Epithelial cell of esophagus (primary cell): ENCODE measurements around the gene MED17.

Source experiments
- DNase-seq: peaks from one replicate; pipeline ENCODE4 v3.0.0; 2010; ENCODE audit warnings: low read depth
- H3K4me3 ChIP-seq: 2 replicates; pipeline ENCODE4 v1.5.1; 2011; ENCODE audit warnings: mild to moderate bottlenecking, low read length, control low read depth
- TF ChIP-seq, protein P1 (sequence below): IDR thresholded peaks from 2 replicates; pipeline ENCODE4 v1.5.1; 2011; ENCODE audit warnings: low read depth, mild to moderate bottlenecking, low read length, control low read depth, inconsistent platforms; ENCODE audit not compliant: insufficient read depth; ENCODE audit errors: missing control alignments

Gene MED17

DNA sequence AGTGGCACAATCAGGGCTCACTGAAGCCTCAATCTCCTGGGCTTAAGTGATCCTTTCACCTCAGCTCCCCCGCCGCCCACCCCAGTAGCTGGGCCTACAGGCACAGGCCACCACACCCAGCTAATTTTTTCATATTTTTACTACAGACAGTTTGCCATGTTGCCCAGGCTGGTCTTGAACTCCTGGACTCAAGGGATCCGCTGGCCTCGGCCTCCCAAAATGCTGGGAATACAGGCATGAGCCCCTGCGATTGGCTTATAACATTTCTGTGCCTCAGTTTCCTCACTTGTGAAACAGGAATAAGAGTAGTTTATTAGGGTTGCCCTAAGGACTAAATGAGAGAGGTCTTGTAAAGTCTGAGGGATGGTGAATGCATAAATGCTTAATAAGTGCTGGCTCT is 65.1 kb downstream of the MED17 start:
- DNase-seq = no peak
- TF ChIP-seq, protein P1, sequence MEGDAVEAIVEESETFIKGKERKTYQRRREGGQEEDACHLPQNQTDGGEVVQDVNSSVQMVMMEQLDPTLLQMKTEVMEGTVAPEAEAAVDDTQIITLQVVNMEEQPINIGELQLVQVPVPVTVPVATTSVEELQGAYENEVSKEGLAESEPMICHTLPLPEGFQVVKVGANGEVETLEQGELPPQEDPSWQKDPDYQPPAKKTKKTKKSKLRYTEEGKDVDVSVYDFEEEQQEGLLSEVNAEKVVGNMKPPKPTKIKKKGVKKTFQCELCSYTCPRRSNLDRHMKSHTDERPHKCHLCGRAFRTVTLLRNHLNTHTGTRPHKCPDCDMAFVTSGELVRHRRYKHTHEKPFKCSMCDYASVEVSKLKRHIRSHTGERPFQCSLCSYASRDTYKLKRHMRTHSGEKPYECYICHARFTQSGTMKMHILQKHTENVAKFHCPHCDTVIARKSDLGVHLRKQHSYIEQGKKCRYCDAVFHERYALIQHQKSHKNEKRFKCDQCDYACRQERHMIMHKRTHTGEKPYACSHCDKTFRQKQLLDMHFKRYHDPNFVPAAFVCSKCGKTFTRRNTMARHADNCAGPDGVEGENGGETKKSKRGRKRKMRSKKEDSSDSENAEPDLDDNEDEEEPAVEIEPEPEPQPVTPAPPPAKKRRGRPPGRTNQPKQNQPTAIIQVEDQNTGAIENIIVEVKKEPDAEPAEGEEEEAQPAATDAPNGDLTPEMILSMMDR = no peak
- no peak overlapping the region for H3K4me3 ChIP-seq

DNA sequence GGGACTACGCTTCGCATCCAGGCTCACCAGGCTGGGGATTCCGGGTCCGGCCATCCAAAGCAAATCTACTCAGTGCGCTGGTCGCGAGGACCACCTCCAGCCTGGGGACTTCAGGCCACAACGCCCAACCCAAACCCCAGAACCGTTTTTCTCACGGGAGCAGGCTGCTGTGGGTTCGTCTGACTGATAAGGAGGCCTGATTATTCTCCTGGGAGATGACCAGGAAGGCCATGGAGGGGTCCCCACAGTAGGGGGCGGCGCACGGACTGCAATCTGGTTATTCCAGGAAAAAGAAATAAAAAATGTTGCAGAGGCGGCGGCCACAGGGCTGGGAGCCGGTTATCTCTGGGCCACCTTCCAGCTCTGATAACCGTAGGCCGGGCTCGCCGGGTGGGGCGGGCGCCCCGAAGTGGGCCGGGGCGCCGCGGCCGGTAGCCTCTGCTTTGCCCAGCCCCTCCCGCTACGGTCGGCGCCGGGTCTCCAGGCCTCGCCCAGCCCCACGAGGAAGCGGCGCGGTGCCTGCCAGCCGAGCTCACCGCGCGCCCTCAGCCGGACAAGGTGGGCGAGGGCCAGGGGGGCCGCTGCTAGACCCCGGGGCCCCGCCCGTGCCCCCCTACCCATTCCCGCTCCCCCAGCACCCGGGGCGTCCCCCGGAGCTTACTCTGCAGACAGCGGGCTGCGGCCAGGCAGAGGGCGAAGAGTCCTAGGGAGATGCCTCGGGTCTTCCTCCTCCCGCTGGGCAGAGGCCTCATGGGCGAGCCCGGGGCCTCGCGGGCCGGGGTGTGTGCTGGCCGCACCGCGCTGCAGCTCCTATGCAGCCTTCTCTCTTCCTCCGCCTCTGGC is 65.9 kb downstream of the MED17 start:
- TF ChIP-seq, protein P1 = no peak
- DNase-seq = no peak
- peak overlapping the region; percentile 32 for H3K4me3 ChIP-seq

DNA sequence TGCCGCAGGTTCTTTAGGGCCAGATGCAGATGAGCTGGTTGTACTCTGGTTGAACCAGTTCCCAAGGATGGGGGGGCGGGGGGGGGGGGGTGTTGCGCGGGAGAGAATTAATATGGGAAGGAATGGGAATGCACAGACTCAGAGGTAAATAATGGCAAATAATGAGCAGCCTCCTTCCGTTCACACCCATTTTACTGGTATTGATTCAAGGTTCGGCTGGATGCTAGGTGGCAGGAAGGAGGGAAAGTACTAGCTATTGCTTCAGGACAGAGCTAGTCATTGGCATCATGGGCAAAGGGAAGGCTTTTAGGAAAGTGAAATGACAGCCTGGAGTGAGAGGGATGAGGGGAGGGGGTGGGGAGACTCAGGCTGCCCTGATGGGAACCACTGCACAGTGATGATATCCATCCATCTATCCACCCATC is 66.5 kb downstream of the MED17 start, which contains the start of gene VSTM5:
Gene VSTM5, minus strand, starts transcription at position 25 of the 425 bp plus-strand sequence. CDS start 116 bp downstream, outside the sequence.
- peak within 1 kb of the TSS; percentile 32 for H3K4me3 ChIP-seq
- peak; percentile 70 for DNase-seq
- TF ChIP-seq, protein P1 = peak; percentile 24

DNA sequence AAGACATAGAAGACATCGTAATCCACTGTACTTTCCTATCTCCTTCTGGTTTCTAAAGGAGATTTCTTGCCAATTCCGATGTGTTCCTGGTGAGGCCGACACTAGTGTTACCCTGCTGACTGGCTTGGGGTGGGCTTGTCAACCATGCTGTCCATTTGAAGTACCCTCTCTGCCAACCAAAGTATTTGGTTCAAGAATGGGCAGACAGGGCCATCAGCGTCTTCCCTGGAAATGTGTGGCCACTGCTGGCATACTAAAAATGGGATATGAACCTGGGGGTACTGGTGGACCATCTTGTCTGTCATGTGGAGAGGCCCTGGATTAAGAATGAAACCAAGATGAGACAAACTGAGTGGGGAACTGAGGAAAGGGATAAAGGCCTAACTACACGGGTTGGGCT is 68.2 kb downstream of the MED17 start:
- TF ChIP-seq, protein P1 = no peak
- no peak overlapping the region for H3K4me3 ChIP-seq
- DNase-seq = no peak

DNA sequence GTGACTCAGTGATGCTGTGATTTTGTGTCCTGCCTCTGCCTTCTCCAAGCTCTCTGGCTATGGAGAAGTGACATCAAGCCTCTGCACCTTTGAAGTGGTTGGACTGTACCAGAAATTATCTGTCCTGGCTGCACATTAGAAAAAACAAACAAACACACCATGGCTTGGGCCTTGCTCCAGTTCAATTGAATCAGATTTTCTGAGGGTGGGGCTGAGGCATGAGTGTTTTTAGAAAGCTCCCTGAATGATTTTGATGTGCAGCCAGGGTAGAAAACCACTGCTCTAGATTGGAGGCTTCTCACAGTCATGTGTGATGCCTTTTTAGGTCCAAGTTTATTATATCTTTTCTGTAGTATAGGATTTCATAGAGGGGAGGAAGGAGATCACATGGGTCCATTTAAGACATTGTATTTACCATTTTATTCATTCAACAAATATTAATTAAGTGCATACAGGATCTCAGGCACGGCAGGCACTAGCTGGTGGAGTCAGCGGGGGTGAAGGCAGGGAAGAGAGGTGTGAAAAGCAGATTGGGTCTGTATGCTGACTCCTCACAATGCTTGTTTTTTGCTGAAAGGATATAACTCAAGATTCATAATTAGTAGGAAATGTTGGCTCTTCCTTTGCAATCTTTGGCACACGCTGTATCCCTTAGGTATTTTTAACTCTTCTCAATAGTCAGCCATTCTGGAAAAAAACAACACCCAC is 73.5 kb downstream of the MED17 start:
- H3K4me3 ChIP-seq = no peak overlapping the region
- TF ChIP-seq, protein P1 = no peak
- DNase-seq = no peak

DNA sequence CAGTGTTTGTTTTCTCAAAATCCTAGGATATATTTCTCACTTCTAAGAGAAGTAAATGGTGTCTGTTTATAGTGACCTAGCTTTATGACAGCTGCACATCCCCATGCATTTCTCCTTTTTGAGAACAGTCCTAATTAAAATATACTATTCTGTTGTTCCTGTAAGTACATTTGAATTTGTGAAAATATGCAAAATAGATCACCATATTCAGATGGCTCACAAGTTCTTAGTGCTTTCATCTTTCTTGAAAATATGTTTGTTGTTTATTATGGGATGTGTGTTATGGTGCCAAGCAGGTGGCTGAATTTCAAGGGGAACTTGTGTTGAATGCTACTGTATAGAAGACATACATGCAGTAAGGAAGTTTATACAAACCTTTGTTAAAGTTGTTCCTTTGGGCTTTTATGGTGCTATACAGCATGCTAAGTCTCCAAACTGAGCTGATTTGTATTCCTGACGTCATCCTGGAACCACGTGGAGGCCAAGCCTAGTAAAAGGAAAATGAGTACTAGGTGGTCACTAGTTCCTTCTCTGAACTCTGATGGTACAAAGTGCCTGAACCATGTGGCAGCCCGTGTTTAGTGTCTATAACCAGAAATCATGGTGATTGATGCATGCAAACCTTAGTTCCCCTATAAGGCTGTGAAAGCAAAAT is 74.2 kb downstream of the MED17 start:
- no peak for DNase-seq
- TF ChIP-seq, protein P1 = no peak
- H3K4me3 ChIP-seq = no peak overlapping the region
